GM12865 (cell line): ENCODE results near the gene AGFG2.

Experiments
- DNase-seq: peaks from one replicate; pipeline ENCODE4 v3.0.0; 2010; ENCODE audit warnings: low read depth
- H3K4me3 ChIP-seq: 2 replicates; pipeline ENCODE4 v1.5.1; 2011; ENCODE audit warnings: mild to moderate bottlenecking, low read depth, low read length, control low read depth
- TF ChIP-seq, protein P1 (sequence below): IDR thresholded peaks from 2 replicates; pipeline ENCODE4 v1.5.1; 2011; ENCODE audit warnings: low read length, control low read depth, low read depth, inconsistent platforms; ENCODE audit not compliant: insufficient read depth; ENCODE audit errors: missing control alignments

The AGFG2 gene

DNA sequence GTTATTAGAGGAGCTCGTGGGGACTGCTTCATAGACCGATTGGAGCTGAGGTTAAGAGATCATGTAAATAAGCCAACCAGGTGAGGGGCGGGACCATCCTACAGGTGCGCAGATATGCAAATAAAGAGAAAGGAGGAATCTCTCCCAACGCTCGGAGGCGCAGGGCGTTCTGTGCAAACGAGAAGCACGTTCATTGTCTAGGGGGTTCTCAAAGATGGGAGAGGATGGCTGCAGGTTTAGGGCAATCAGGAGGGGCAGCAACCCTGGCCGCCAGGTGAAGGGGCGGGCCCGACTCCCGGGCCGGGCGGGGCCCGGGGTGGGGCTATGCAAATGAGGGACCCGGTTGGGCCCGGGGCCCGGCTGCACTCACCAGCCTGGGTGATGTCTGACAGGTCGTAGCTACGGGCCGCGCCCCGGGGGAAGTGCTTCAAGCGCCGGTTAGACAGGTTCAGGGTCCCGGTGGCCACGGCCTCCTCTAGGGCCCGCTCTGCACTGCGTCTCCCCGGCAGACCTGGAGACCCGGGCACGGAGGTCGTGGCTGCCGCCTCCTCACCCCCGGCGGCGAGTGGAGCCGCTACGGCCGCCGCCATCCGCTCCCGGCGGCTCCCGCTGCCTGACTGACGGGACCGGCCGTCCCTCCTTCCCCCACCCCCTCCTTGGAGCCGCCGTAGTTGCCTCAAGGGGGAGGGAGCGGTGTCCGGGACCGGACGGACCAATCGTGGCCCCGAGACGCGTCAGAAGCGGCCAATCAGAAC lies 46.7 kb downstream of the AGFG2 start, which contains the start of gene LRCH4:
Gene LRCH4, minus strand, starts transcription at position 619 of the 755 bp plus-strand sequence. Its CDS starts 29 bp downstream, at position 590.
- peak within 1 kb of the TSS; percentile 93 for H3K4me3 ChIP-seq
- TF ChIP-seq, protein P1, sequence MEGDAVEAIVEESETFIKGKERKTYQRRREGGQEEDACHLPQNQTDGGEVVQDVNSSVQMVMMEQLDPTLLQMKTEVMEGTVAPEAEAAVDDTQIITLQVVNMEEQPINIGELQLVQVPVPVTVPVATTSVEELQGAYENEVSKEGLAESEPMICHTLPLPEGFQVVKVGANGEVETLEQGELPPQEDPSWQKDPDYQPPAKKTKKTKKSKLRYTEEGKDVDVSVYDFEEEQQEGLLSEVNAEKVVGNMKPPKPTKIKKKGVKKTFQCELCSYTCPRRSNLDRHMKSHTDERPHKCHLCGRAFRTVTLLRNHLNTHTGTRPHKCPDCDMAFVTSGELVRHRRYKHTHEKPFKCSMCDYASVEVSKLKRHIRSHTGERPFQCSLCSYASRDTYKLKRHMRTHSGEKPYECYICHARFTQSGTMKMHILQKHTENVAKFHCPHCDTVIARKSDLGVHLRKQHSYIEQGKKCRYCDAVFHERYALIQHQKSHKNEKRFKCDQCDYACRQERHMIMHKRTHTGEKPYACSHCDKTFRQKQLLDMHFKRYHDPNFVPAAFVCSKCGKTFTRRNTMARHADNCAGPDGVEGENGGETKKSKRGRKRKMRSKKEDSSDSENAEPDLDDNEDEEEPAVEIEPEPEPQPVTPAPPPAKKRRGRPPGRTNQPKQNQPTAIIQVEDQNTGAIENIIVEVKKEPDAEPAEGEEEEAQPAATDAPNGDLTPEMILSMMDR: no peak

DNA sequence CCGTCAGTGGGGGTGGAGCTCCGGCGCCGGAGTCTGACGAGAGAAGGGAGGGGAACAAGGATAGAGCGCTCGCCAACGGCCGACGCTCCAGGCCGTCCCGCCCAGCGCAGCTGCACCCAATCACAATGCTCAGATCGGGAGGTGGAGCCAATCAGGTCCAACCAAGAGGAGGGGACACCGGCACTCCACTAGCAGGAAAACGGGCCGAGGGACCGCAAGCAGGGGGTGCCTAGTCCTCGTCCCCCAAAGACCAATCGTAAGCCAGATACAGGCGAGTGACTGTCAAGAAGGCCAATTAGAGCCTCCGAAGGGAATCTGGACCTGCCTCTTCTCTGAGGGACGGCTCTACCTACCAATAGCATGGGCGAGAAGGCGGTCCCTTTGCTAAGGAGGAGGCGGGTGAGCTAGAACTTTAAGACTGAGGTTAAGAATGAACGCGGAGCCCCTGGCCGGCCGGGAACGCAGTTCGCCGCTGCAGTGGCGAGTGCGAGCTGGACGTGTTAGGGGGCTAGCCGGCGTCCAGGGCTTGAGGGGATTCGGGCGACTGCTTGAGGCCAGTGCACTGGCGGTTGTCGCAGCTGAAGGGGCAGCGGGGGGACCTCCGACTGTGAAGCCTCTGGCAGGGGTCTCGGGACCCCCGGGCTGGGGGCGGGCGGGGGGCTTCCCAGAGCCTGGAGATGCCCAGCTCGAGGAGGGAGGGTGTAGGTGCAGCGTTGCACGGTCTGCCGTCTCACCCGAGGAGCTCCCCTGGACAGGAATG lies 47.4 kb downstream of the AGFG2 start, which contains the start of gene FBXO24:
Gene FBXO24, plus strand, starts transcription at position 63 of the 760 bp plus-strand sequence. Its CDS starts 298 bp downstream, at position 361.
- peak within 1 kb of the TSS; percentile 93 for H3K4me3 ChIP-seq
- TF ChIP-seq, protein P1: no peak
- peak; percentile 100 for DNase-seq

More for the DNA sequence above, 46.7 kb downstream of the AGFG2 start, which contains the start of gene LRCH4:
- peak; percentile 65 for DNase-seq

DNA sequence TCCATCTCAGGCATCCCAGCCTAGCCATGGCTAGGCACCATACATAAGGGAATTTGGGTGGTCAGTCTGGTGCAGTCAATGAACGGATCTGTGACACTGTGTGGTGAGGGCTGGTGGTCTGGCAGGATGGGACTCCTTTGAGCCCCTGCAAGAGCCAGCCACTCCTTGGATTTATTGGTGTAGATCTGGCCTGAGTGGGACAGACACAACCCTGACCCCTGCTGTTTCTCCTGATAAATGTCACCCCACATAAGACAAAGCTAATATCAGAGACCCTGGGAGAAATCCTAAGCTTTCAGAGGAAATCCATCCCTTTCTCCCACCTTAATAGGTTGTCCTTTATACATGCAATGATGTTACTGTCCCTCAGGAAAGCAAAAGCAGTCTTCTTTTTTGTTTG lies 49.4 kb downstream of the AGFG2 start:
- TF ChIP-seq, protein P1: peak; percentile 47
- H3K4me3 ChIP-seq: no peak overlapping the region
- DNase-seq: peak; percentile 46

DNA sequence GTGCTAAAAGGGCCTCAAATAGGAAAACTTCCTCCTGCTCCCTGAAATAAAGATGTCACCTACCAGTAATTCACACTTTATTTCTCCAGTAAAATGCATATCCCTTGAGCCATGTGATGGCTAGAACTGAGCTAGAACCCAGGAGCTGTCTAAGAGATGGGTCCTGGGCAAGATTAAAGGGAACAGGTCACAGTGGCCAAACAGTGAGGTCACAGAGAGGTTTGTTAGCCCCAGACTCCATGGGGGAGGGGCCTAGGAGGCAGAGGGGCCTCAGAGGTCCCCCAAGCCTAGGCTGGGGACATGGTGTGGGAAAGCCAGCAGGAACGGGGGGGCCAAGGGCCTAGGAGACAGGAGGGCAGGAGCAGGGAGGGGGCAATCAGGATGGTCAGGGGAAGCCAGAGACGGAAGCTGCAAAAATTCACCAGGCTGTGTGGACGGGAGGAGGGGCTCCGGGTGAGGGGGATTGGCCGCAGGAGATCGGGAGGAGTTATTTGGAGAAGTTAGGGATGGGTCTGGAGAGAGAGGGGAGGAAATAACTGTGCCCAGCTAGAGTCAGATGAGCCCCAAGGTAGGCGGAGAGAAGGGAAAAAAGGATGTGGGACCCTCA lies 50.4 kb downstream of the AGFG2 start:
- DNase-seq: no peak
- TF ChIP-seq, protein P1: no peak
- H3K4me3 ChIP-seq: no peak overlapping the region

DNA sequence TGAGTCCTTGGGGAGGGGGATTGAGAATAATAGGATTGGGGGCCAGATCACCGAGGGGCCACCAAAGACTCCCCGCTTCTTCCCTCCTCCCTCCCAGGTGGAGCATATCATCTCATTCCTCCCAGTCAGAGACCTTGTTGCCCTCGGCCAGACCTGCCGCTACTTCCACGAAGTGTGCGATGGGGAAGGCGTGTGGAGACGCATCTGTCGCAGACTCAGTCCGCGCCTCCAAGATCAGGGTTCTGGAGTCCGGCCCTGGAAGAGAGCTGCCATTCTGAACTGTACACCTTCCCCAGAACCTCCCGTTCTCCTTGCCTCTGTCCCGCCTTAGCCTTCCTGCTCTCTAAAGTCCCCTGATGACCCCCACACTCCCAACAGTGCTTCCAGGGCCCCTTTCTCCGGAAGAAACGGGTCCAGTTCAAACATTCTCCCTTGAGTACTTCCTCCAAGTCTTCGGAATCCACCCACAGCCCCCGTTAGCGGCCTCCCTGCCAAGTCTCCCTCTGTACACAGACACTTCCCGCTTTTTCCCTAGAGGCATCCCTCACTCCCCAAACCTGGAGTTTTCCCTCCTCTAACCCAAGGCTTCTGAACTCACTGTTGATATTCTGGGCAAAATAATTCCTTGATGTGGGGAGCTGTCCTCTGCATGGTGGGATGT lies 51.2 kb downstream of the AGFG2 start:
- TF ChIP-seq, protein P1: no peak
- H3K4me3 ChIP-seq: no peak overlapping the region
- no peak for DNase-seq

DNA sequence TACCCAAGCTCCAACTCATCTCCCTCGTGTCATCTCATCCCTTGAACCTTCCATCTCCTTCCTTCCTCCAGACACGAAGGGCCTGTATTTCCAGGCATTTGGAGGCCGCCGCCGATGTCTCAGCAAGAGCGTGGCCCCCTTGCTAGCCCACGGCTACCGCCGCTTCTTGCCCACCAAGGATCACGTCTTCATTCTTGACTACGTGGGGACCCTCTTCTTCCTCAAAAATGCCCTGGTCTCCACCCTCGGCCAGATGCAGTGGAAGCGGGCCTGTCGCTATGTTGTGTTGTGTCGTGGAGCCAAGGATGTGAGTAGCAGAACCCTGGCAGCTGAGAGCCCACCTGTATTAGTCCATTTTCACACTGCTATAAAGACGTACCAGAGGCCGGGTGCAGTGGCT lies 52.6 kb downstream of the AGFG2 start:
- TF ChIP-seq, protein P1: no peak
- no peak overlapping the region for H3K4me3 ChIP-seq
- no peak for DNase-seq
